HG03135 (cell line): Measurements from ENCODE around the gene CMTM4.
"Not testable (repeated sequence)": the region's sequence is repeated elsewhere in the genome, so short reads cannot be mapped to it uniquely, and the experiment has no call there.

Experiments used
- ATAC-seq: cut with Tn5 transposase; IDR thresholded peaks from one replicate; pipeline ENCODE4 v1.9.1; 2021; ENCODE audit warnings: mild to moderate bottlenecking, moderate library complexity; ENCODE audit not compliant: unreplicated experiment

CMTM4 gene

DNA sequence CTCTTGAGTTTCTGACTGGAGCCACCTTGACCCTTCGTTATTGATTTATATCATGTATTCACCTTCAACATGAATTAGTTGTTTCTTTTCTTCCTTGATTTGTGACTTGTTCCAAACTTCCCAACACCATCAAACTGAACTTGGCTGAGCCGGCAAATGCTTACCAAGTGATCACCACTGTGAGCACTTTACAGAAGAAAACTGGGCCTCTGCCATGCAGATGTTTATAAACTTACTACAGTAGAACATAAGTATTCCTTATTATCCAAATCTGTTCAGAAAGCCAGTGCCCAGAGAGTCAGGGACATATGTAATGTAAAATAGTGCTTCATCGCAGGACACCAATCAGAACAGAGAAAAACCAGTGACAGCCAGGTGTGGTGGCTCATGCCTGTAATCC lies 19.9 kb downstream of the CMTM4 start:
- no peak for ATAC-seq

DNA sequence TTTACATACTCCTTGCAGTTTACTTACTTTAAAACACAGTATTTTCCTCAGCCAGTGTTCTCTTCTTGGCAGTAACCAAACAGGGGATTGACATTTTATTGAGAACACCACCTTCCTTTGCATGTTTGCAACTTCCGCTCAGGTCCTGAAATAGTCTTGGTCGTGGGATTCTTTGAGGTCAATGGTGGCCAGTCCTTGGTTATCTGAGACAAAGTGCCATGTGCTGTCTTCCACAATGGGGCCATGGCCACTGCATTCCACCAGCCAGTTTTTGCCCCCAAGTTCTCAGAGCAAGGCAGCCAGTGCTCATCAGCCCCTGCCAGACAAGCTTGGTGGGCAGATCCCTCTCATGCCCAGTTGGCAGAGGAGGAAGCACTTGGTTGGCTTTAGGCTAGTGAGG lies 22.9 kb downstream of the CMTM4 start:
- no peak for ATAC-seq

DNA sequence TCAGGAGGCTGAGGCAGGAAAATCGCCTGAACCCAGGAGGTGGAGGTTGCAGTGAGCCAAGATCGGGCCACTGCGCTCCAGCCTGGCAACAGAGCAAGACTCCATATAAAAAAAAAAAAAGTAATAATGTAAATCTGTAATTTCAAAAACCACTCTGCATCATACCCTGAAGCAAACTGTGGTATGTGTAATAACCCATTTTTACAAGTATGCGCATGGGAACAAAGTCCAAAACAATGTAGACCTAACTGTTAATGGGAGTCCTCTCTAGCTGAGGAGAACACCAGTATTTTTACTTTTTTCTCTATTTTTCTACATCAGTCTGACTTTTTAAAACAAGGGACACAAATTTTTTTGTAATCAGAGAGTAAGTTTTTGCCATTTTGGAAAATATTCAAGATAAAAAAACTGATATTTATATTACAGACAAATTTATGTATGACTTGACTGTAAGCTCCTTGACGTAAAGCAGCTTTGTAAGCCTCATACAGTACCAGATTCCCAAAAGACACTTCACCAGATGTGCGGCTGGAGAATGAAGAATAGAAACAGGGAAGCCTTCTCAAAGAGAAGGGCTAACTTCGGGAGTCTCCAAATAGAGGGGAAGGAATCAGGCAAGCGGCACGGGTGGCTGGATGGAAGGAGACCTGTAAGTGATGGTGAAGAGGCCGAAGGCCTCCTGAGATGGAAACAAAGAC lies 25.7 kb downstream of the CMTM4 start:
- no peak for ATAC-seq

DNA sequence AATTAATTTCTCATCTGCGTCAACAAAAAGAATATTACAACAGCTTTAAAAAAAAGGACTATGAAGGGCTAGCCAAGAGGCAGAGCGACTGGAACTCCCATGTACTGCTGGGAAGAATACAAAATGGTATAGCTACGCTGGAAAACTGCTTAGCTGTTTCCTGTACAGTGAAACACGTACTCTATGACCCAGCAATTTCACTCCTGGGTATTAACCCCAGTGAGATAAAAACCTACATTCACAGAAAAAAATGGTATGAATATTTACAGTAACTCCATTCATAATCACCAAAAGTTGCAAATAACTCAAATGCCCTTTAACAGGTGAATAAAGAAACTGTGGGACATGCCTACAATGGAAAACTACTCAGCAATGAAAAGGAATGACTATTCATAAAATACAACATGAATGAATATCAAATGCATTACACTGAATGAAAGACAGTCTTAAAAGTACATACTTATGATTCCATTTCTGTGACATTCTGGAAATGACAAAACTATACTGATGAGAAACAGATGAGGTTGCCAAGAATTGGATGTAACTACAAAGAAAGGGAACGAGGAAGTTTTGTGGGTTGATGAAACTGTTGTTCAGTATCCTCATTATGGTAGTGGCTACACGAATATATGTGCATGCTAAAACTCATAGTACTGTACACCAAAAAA lies 27.6 kb downstream of the CMTM4 start:
- ATAC-seq = no peak

DNA sequence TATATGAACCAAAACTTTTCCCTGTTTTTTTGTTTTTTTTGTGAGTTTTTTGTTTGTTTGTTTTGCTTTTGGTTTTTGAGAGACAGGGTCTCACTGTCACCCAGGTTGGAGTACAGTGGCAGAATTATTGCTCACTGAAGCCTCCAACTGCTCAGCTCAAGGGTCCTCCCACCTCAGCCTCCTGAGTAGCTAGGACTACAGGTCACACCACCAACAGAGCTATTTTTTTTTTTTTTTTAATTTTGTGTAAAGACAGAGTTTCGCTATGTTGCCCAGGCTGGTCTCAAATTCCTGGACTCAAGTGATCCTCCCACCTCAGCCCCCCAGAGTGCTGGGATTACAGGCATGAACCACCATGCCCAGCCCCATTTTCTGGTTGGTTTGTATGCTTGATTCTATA lies 28.6 kb downstream of the CMTM4 start:
- no peak for ATAC-seq

DNA sequence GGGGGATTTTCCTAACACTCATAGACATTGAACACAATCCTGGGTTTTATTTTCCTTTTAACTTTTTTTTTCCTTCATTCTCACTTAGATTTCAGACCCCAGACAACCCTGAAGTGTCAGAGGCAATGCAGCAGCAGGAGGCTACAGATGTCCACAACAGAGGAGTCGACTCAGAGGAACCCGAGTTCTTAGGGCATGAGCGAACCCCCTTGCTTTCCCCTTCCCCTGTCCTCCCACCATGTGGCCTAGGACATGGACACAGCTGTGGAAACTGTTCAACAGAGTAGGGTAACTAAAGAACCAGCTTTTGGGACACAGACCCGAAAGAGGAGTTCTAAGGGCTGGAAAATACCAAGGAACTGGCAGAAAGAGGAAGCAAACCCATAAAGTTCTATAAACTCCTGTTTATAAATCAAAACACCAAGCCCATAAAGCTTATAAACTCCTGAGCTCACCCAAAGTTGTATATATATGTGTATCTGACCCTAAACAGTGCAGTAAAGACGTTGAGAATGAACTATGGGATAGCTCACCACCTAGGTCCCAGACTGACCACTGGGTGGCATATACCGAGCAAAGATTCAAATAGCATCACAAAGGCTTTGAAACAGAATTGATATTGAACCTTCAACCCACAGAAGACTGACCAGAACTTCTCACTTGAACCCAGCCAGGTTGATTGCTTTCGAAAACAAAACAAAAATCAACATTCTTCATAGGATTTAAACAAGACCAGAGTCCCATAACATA lies 33.9 kb downstream of the CMTM4 start:
- ATAC-seq = no peak

DNA sequence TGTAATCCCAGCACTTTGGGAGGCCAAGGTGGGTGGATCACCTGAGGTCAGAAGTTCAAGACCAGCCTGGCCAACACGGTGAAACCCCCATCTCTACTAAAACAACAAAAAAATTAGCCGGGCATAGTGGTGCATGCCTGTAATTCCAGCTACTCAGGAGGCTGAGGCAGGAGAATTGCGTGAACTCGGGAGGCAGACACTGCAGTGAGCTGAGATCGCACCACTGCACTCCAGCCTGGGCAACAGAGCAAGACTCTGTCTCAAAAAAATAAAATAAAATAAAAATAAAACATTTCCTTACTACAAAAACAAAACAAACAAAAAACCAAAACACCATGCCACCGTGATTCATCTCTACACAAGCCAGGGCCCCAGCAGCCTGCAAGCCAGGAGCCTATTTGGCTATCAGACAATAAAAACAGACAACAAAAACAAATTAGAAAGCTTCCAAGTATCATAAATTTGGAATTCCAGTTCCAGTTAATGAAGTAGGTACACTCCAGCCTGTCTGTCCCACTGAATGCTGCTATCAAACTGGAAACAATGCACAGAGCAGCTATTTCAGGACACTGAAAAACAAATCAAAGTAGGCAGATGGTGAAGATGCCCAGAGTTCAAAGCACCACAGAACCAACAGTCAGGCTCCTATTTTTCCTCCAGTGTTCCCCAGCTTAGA lies 34.7 kb downstream of the CMTM4 start:
- not testable (repeated sequence) for ATAC-seq

DNA sequence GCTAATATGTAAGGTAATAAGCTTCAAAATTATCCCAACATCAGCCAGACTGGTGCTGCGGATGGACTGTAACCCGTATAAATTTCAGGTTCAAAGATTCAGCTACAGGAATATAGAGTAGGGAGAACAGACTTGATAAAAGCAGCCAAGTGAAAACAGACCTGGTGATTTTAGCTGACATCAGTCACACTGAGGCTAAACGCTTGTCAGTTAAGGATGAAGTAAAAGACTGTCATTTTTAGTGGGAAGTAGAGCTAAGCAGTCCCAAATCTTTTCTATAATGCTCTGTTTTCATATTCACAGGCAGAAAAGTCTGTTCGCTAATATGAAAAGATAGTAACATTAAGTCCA lies 35.4 kb downstream of the CMTM4 start:
- no peak for ATAC-seq

DNA sequence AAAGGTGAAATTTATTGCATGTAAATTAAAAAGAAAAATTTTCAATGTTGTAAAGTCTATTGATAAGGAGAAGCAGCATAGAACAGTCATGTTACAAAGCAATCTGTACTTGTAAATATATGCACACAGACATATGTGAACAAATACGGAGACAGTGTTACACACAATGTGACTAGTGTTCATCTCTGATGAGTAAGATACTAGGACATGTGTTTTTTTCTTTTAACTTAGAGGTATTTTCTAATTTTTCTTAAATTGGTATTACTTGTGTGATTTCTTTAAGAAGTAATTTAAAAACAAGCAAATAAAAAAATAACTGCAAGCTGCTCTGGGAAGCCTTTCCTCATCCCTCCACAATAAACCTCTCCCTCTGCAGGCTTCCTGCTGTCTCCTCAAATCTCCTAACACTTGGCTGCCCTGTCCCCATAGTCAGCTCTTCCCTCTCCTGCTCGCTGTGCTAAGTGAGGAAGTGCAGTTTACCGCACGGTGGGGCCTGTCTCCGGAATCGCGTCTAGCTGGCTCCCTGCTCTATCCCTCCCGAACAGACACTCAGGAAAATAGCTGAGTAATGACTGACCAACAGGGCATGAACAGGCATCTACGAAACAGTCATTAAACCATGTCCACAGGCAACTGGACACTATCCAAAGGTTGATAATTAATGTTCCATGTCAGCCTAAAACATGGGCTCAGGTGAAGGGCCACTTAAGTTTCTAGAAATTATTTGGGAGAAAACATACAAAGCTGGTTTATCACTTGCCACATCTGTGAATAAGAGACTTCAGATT lies 35.9 kb downstream of the CMTM4 start:
- no peak for ATAC-seq

DNA sequence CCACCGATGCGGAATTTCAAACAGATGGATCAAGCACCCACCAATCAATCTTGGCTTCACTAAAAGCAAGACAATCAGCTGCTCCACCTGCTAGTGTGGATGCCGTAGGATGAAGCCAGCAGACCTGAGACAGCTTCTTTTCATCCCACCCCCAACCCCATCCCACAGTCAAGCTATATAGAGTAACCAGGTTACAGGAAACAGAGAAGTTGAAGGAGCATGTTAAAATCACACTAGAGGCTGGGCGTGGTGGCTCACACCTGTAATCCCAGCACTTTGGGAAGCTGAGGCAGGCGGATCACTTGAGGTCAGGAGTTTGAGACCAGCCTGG lies 37.7 kb downstream of the CMTM4 start:
- ATAC-seq = no peak

DNA sequence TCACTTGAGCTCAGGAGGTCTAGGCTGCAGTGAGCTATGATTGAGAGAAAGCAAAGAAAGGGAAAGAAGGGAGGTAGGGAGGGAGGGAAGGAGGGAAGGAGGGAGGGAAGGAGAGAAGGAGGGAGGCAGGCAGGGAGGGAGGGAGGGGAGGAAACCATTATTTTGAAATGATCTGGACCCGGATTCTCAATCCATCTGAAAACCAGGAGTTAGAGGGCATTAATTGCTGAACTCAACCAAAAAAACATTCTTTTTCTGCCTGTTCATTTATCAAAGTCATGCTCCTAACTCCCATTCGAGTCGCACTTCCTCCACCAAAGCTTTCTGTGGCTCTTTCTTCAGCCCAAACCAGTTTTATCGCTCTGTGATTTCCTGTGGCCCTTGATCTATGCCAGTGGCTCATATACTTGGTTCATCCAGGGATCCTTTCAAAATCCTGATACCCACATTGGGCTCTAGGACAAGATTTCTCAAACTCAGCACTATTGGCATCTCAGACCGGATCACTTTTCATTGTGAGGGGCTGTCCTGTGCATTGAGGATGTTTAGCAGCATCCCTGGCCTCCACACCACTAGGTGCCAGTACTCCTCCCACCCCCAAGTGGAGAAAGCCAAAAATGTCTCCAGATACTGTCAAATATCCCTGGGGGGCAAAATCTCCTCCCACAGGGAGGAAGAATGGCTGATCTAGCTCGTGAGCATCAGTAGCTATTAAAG lies 38.2 kb downstream of the CMTM4 start:
- ATAC-seq = no peak

DNA sequence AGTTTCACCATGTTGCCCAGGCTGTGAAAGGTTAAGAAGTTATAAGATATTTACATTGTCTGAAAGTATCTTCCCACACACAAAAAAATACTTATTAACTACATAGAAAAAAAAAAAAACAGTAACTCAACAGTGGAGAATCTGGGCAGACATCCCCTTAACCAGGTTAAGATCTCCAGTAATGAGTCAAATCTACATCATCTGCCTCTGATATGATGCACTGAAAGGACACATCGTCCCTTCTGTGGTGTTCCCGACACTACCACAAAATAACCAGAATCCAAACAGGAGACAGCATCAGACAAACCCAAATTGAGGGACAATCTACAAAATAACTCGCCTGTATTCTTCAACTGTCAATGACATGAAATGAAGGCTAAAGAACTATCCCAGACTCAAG lies 40.0 kb downstream of the CMTM4 start:
- ATAC-seq = no peak

DNA sequence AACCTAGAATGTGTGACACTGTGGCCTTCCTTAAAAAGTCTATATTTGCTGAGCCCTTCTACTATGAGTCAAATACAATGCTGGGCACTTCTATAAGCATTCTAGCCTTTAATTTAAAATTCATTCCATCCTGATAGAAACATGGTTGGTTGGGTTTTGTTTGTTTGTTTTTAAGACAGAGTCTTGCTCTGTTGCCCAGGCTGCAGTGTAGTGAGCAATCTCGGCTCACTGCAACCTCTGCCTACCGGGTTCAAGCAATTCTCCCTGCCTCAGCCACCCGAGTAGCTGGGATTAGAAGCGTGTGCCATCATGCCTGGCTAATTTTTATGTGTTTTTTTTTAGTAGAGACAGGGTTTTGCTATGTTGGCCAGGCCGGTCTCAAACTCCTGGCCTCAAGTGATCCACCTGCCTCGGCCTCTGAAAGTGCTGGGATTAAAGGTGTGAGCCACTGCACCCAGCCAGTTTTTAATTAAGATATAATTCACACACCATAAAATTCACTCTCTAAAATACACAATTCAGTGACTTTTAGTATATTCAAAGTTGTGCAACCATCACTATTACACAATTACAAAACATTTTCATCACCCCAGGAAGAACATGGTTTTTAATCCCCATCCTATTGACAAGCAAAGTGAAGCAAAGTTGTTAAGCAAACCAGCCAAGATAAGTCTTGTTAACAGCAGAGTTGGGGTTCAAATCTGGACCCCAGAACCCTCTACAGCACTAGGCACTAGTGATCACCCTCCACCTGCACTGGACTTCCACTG lies 42.8 kb downstream of the CMTM4 start:
- no peak for ATAC-seq

DNA sequence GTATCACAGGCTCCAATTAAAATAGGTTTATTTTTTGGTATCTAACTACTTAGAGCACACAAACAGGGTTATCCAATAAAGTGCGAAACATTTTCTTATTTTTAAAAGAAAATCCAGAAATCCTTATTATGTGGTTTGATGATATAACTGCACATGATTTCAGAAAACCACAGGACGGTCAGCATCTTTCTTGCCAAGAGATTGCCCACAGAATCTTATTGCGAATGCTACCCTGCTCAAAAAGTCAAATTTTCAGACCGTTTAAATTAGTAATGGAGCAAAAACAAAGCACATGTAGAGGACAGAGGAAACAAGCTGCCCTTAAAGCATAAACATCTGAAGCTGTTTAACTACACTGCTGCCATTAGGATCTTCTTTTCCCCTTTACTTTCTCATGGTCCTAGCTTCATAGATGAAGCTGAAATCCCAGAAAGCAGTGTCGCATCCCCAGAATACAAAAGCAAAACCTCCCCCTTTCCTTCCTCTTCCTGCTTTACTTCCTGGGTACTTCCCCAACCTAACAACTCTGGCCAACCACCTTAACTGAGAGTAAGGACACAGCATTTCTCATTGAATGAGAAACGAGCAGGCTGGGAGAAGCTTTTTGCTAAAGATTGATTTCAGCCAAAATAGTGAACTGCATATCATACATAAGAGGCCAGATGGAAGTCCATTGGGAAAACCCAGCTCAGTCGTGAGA lies 43.7 kb downstream of the CMTM4 start:
- no peak for ATAC-seq

DNA sequence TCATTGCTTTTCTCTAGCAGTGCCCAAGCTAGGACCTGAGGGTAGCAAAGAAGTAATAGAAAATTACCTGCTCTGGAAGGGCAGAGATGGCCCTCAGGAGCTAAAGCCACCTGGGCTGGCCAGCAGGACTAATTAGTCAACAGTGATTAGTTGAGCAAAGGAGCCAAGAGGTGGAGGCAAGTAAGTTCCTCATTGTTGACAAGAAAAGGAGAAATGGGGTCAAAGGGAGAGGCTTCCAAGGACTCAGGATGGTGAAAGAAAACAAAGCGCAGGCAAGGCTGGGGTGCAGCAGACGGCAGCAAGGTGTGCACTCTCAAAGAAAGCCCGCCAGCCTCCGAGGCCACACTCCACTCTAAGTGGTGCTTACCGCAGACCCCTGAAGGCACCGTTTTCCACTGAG lies 44.6 kb downstream of the CMTM4 start:
- no peak for ATAC-seq

DNA sequence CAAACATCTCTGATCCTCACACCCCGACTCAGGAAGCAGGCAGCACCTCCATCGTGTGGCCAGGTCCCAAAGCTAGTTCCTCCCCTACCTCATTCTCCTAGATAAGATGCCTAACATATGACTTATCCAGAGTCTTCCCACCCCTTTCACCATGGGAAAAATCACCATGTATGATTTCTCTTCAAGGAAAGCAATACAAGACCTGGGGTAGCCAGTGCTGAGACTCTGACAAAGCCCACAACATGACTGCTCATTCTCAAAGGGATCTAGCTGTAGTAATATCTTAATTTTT lies 45.1 kb downstream of the CMTM4 start:
- no peak for ATAC-seq

DNA sequence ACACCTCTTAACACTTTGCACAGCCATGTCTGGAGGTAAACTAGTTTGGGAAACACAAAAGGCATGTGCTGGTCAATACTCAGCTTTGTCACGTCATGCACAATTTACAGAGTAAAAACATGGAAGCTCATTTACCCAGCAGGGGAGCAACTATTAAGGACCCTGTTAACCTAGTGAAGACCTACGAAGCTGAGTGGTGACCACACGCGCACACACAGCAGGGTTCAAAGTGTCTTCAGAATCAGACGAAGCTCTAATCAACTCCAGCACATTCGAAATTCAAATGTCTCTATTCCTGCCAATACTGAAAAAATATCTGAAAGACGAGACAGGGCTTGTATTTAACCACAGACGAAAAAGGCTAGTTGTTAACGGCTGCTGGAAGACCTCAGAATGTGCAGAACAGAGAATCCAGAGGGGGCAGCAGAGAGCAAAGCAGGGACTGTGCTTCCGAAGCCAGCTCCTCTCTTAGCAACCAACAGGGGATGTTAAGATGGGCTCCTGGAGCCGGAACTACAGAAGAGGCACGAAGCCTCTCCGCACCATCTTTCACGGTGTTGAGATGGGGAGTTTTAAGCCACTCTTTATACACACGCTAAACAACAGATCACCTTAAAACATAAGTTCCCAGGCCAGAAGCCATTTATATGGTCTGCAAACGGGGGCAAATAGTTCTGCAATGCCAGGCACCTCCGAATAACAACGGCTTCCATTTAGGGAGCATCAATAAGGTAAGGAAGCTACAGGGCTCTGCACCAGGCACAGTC lies 45.7 kb downstream of the CMTM4 start:
- ATAC-seq = peak; percentile 92

DNA sequence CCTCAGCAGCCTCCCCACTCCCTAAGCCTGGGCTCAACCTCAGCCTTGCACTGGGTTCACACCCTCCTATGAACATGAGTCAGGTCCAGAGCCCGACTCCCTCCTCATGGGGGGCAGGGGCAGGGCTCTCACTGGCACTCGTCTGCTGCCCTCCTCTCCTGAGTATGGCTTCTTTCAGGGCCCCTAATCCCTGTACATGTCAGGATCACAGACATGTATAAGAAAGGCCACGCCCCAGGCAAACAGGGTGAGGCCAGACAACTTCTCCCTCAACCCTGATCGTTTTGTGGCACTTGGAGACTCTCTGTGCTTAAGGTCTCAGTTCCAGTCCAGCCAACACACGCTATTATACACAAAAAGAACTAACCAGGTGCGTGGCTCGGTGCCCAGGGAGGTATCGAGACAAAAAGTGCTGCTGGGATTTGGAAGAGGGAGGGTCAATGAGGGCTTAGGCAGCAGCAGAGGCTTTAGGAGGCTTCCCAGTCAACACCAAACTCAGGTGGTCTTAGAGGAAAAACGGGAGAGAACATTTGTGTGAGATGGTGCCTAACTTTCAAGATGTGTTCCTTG lies 46.8 kb downstream of the CMTM4 start:
- no peak for ATAC-seq
